CD4-positive, alpha-beta T cell treated with Interleukin-17A for 4 hours (primary cell): ENCODE data around the gene FAS.

Experiments
- DNase-seq: peaks from one replicate; pipeline ENCODE4 v3.0.0-alpha.2; 2020; ENCODE audit warnings: mixed read lengths

The FAS gene

GRCh38 chr10:88974012-88974411 is 16.6 kb upstream of the FAS start:
- DNase-seq = no peak

GRCh38 chr10:88974446-88975376 is 15.9 kb upstream of the FAS start:
- peak; percentile 8 for DNase-seq

GRCh38 chr10:88975377-88975720 is 15.2 kb upstream of the FAS start:
- DNase-seq = no peak

- DNase-seq = no peak
Observed at GRCh38 chr10:88978463-88978862, 12.1 kb upstream of the FAS start.

GRCh38 chr10:88979153-88979562 is 11.4 kb upstream of the FAS start:
- DNase-seq = no peak

- no peak for DNase-seq
Observed at GRCh38 chr10:88979603-88980002, 11.0 kb upstream of the FAS start.

- no peak for DNase-seq
Observed at GRCh38 chr10:88980247-88980646, 10.4 kb upstream of the FAS start.

GRCh38 chr10:88980800-88981199 is 9.8 kb upstream of the FAS start:
- no peak for DNase-seq

- DNase-seq = no peak
Observed at GRCh38 chr10:88981435-88981834, 9.2 kb upstream of the FAS start.

- DNase-seq = no peak
Observed at GRCh38 chr10:88982366-88982765, 8.2 kb upstream of the FAS start.

- no peak for DNase-seq
Observed at GRCh38 chr10:88983206-88983605, 7.4 kb upstream of the FAS start.

- no peak for DNase-seq
Observed at GRCh38 chr10:88983939-88984338, 6.7 kb upstream of the FAS start.

GRCh38 chr10:88984525-88984924 is 6.1 kb upstream of the FAS start:
- no peak for DNase-seq

- peak; percentile 26 for DNase-seq
Observed at GRCh38 chr10:88986549-88987242, 3.9 kb upstream of the FAS start.

- peak; percentile 22 for DNase-seq
Observed at GRCh38 chr10:88987243-88987725, 3.3 kb upstream of the FAS start.

GRCh38 chr10:88987840-88988239 is 2.8 kb upstream of the FAS start:
- no peak for DNase-seq

GRCh38 chr10:88989423-88989822 is 1.2 kb upstream of the FAS start:
- no peak for DNase-seq

- no peak for DNase-seq
Observed at GRCh38 chr10:88989824-88990383, 694 bp upstream of the FAS start.

GRCh38 chr10:88991161-88991898 is 732 bp downstream of the FAS start:
- peak; percentile 76 for DNase-seq

GRCh38 chr10:88991899-88992320 is 1.3 kb downstream of the FAS start:
- DNase-seq = no peak

- no peak for DNase-seq
Observed at GRCh38 chr10:88992921-88993524, 2.4 kb downstream of the FAS start.

GRCh38 chr10:88994019-88994418 is 3.4 kb downstream of the FAS start:
- DNase-seq = no peak
